Smooth muscle cell (in vitro differentiated cells): ENCODE measurements around the gene LYAR. TPM values are rescaled to one million over a fixed set of nuclear protein-coding genes. Genes with fewer than 3 reads are reported as not detected.

Source experiments
- DNase-seq: peaks from one replicate; lab custom pipeline; 2025; ENCODE audit not compliant: unreplicated experiment; lab: John Stamatoyannopoulos, UW
- H2AFZ ChIP-seq: fragments of 200-600 bp; sonication (generic); 2 replicates; pipeline ENCODE4 v1.6.0; 2016; ENCODE audit warnings: antibody characterized with exemption, low read depth, mild to moderate bottlenecking
- H3F3A ChIP-seq: fragments of 200-600 bp; sonication (generic); 2 replicates; pipeline ENCODE4 v1.6.0; 2017; ENCODE audit warnings: antibody characterized with exemption, low read depth
- H3K27ac ChIP-seq: fragments of 200-600 bp; sonication (generic); 2 replicates; pipeline ENCODE4 v1.5.1; 2016; ENCODE audit warnings: low read depth, mild to moderate bottlenecking
- H3K27me3 ChIP-seq: fragments of 200-600 bp; sonication (generic); 2 replicates; pipeline ENCODE4 v1.6.1; 2016; ENCODE audit warnings: low read depth, mild to moderate bottlenecking
- H3K36me3 ChIP-seq: fragments of 200-600 bp; sonication (generic); 2 replicates; pipeline ENCODE4 v1.5.1; 2016; ENCODE audit warnings: low read depth
- H3K4me1 ChIP-seq: fragments of 200-600 bp; sonication (generic); 2 replicates; pipeline ENCODE4 v1.5.1; 2016; ENCODE audit warnings: low read depth
- H3K4me2 ChIP-seq: fragments of 200-600 bp; sonication (generic); 2 replicates; pipeline ENCODE4 v1.6.0; 2016; ENCODE audit warnings: mild to moderate bottlenecking
- H3K4me3 ChIP-seq: fragments of 200-600 bp; sonication (generic); 2 replicates; pipeline ENCODE4 v1.5.1; 2016; ENCODE audit warnings: mild to moderate bottlenecking
- H3K79me2 ChIP-seq: fragments of 200-600 bp; sonication (generic); 2 replicates; pipeline ENCODE4 v1.6.0; 2016; ENCODE audit warnings: low read depth, mild to moderate bottlenecking
- H3K9ac ChIP-seq: fragments of 200-600 bp; sonication (generic); 2 replicates; pipeline ENCODE4 v1.6.0; 2016; ENCODE audit warnings: low read depth
- H3K9me3 ChIP-seq: fragments of 200-600 bp; sonication (generic); replicated peaks from 2 replicates; pipeline ENCODE4 v1.5.1; 2016; ENCODE audit warnings: low read depth
- H4K20me1 ChIP-seq: fragments of 200-600 bp; sonication (generic); 2 replicates; pipeline ENCODE4 v1.6.0; 2016; ENCODE audit warnings: low read depth
- CTCF ChIP-seq: fragments of 200-600 bp; sonication (generic); IDR thresholded peaks from 2 replicates; pipeline ENCODE4 v1.5.1; 2017; ENCODE audit warnings: borderline replicate concordance, mild to moderate bottlenecking, antibody characterized with exemption; ENCODE audit not compliant: insufficient read depth, poor library complexity, severe bottlenecking
- WGBS: methylation state at CpG from one replicate; pipeline ENCODE4 v1.1.7; 2016; ENCODE audit warnings: low lambda C conversion rate; 5-methylcytosine and 5-hydroxymethylcytosine counted together
- polyA plus RNA-seq: library from polyadenylated mRNA; unstranded; fragments of >200 nt; fragmentation: Nextera tagmentation; extraction: Ambion mirVana; gene quantifications from 2 replicates; pipeline ENCODE4 v1.2.1, GENCODE V29; 2016
- total RNA-seq: library from RNA; depleted of rRNA; stranded (reverse); fragments of >200 nt; gene quantifications from 2 replicates; pipeline ENCODE4 v1.2.3, GENCODE V29; 2014

Gene LYAR
- total and polyA plus RNA-seq, 2 experiments from 2014 or later = 8.1 to 12.5 TPM

GRCh38 chr4:4299006-4299405 lies 9.1 kb upstream of the LYAR start:
- WGBS = 98% methylated on average over 3 of the region's 3 CpGs
- Histone ChIP-seq H3F3A (no peaks in the 10 kb centered on the region), H4K20me1 (peaks cover 22% of the 10 kb centered on the region)

GRCh38 chr4:4296283-4296846 lies 6.4 kb upstream of the LYAR start:
- Histone ChIP-seq H2AFZ (no peak overlapping the region), H3K4me3 (no peak overlapping the region), H3K4me1 (no peaks in the 10 kb centered on the region), H3K4me2 (no peak overlapping the region), H3K27ac (no peak overlapping the region), H3K9me3 (no peaks in the 10 kb centered on the region), H3K9ac (no peak overlapping the region), H4K20me1 (peaks cover 26% of the 10 kb centered on the region), H3K36me3 (no peaks in the 10 kb centered on the region), H3F3A (no peaks in the 10 kb centered on the region), H3K79me2 (peaks cover 36% of the 10 kb centered on the region), H3K27me3 (no peaks in the 10 kb centered on the region)
- WGBS = 90% methylated on average over 5 of the region's 5 CpGs
- DNase-seq = no peak
- no peak for TF ChIP-seq CTCF

More at GRCh38 chr4:4299006-4299405, 9.1 kb upstream of the LYAR start:
- H3K27ac ChIP-seq = no peak overlapping the region
- peaks cover 11% of the 10 kb centered on the region for H3K79me2 ChIP-seq
- H3K36me3 ChIP-seq = no peaks in the 10 kb centered on the region
- H3K4me2 ChIP-seq = no peak overlapping the region
- H2AFZ ChIP-seq = no peak overlapping the region
- no peak overlapping the region for H3K4me3 ChIP-seq
- TF ChIP-seq CTCF = no peak
- no peak for DNase-seq
- no peak overlapping the region for H3K9ac ChIP-seq
- no peaks in the 10 kb centered on the region for H3K4me1 ChIP-seq
- H3K27me3 ChIP-seq = no peaks in the 10 kb centered on the region
- no peaks in the 10 kb centered on the region for H3K9me3 ChIP-seq

- H3K27me3 ChIP-seq = no peaks in the 10 kb centered on the region
- H3K4me3 ChIP-seq = no peak overlapping the region
- no peak for DNase-seq
- no peak overlapping the region for H2AFZ ChIP-seq
- no peaks in the 10 kb centered on the region for H3K9me3 ChIP-seq
- no peak for TF ChIP-seq CTCF
- H3K27ac ChIP-seq = no peak overlapping the region
- H3K9ac ChIP-seq = no peak overlapping the region
- peaks cover 6% of the 10 kb centered on the region for H3K4me1 ChIP-seq
- H3F3A ChIP-seq = no peaks in the 10 kb centered on the region
- WGBS = 99% methylated on average over 3 of the region's 3 CpGs
- H3K79me2 ChIP-seq = peaks cover 58% of the 10 kb centered on the region
- H3K36me3 ChIP-seq = no peaks in the 10 kb centered on the region
- peaks cover 15% of the 10 kb centered on the region for H4K20me1 ChIP-seq
- H3K4me2 ChIP-seq = no peak overlapping the region
These were observed 3.3 kb upstream of the LYAR start for GRCh38 chr4:4293279-4293678.

- peaks cover 67% of the 10 kb centered on the region for H3K79me2 ChIP-seq
- peak overlapping the region; percentile 86 for H3K4me3 ChIP-seq
- H3K4me2 ChIP-seq = peak overlapping the region; percentile 89
- H3F3A ChIP-seq = no peaks in the 10 kb centered on the region
- H3K9me3 ChIP-seq = no peaks in the 10 kb centered on the region
- H3K36me3 ChIP-seq = no peaks in the 10 kb centered on the region
- peaks cover 6% of the 10 kb centered on the region for H3K4me1 ChIP-seq
- TF ChIP-seq CTCF = no peak
- peak overlapping the region; percentile 27 for H3K27ac ChIP-seq
- no peak for DNase-seq
- H3K9ac ChIP-seq = peak overlapping the region; percentile 63
- no peaks in the 10 kb centered on the region for H3K27me3 ChIP-seq
- WGBS = 0% methylated on average over 10 of the region's 10 CpGs
- peaks cover 6% of the 10 kb centered on the region for H4K20me1 ChIP-seq
- peak overlapping the region; percentile 93 for H2AFZ ChIP-seq
These were observed 385 bp downstream of the LYAR start for GRCh38 chr4:4289597-4289940.
